Stimulated activated CD8-positive, alpha-beta memory T cell treated with anti-CD3 and anti-CD28 coated beads, Interleukin-4, amount 100 ng/mL, for 24 hours (primary cell): ENCODE data around the gene YY1.
"Not testable (repeated sequence)": the region's sequence is repeated elsewhere in the genome, so short reads cannot be mapped to it uniquely, and the experiment has no call there.

Source experiments
- DNase-seq: peaks from one replicate; pipeline ENCODE4 v3.0.0-alpha.2; 2020; ENCODE audit warnings: low read depth

The YY1 gene

DNA sequence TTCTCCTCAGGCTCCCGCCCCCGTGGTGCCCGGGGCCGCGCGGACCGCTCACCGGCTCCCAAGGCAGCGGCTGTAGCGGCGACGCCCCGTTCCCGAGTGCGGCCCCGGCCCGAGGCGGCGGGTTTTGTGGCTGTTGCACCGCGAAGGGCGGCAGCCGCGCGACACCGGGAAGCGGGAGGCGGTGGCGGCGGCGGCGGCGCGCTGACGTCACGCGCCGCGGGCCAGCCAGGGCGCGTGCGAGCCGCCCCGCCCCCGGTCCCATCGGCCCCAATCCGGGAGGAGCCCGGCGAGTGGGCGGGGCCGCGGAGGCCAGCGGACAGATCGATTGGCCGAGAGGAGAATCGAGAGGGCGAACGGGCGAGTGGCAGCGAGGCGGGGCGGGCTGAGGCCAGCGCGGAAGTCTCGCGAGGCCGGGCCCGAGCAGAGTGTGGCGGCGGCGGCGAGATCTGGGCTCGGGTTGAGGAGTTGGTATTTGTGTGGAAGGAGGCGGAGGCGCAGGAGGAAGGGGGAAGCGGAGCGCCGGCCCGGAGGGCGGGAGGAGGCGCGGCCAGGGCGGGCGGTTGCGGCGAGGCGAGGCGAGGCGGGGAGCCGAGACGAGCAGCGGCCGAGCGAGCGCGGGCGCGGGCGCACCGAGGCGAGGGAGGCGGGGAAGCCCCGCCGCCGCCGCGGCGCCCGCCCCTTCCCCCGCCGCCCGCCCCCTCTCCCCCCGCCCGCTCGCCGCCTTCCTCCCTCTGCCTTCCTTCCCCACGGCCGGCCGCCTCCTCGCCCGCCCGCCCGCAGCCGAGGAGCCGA is at the start of gene YY1:
TSS of gene YY1 (plus strand) at position 726 of the 792 bp plus-strand sequence. CDS start 101 bp downstream, outside the sequence.
- DNase-seq: peak; percentile 99

DNA sequence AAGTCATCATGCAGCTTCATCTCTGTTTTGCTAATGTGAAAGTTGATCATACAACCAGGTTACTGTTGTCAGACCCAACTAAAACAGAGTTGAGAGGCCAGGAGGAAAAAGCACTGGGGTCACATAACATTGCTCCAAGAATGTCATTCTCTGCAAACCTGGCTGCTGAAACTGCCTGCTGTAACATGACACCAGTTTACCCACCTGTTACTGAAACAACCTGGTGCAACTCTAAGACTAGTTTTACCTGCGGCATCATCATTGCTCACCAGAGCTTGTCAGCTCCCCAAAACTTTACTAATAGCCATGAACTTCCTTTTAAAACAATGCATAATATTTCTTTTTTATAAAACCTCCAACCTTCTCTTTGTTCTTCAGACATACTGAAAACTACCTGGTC is 48.8 kb upstream of the YY1 start:
- no peak for DNase-seq

DNA sequence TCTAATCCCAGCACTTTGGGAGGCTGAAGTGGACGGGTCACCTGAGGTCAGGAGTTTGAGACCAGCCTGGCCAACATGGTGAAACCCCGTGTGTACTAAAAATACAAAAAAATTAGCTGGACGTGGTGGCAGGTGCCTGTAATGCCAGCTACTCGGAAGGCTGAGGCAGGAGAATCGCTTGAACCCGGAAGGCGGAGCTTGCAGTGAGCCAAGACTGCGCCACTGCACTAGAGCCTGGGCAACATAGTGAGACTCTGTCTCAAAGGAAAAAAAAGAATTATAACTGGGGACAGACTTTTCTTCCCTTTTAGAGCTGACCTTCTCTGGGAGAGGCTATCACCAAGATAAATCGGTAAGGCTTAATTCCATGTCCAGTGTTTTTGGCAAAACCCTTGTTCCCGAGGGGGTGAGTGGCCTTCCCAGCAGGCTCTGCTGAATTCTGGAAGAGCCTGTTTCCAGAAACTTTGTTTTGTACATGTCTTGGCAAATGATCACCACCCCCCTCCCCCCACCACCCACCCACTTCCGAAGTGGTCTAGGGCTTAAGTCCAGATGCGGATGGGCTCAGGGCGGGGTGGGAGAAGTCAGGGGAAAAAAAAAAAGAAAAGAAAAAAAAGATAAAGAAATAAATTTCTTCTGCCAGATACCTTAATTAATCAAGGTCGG is 47.2 kb upstream of the YY1 start:
- DNase-seq: no peak

DNA sequence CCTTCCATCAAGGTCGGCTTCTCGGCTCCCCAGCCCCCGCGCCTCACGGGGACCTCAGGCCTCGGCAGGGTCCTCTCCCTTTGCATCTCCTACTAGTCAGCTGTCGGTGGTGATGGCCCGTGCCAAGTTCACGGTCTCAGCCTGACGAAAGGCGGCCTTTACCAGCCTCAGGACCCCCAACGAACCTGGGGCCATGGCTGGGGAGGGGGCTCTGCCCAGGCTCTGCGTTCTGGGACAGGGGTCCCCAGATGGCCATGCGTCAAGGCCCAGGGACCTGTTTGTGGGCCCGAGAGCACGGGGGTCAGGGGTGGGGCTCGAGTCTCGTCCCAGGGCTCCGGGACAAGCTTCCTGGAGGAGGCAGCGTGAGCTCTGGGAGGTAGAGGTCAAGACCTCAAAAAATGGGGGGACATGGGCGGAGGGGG is 46.7 kb upstream of the YY1 start:
- DNase-seq: no peak

DNA sequence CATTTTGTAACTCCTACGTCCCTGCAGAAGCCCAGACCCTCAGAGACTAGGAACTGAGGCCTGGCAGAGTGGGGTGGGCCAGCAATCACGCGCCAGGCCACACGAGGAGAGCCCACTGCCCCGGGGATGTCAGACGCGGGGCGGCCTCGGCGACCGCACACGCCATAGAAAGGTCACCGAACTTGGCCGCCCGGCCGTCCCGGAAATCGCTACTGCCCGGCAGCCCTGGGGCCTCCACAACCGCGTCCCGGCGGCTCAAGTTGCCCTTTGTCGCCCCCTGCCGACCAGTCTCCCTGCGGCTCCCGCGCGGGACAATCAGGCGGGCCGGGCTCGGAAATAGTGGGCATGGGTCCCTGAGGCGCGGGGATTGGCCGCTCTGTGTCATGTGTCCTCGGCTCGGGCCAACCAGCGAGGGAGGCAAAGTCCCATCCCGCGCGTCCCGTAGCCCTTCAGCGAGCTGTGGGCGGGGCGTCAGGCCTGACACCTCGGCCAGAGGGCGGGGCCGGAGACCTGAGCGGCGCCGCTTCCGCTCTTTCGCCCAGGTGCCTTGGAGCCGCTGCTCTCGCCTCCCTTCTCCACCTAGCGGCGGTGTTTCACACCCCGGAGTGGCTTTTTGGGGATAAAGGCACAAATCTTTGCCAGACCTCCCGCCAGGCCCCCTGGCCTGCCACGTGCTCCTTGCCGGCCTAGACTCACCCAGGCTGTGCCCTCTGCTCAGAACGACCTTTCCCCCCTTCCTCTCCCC is 46.1 kb upstream of the YY1 start:
- peak; percentile 99 for DNase-seq

DNA sequence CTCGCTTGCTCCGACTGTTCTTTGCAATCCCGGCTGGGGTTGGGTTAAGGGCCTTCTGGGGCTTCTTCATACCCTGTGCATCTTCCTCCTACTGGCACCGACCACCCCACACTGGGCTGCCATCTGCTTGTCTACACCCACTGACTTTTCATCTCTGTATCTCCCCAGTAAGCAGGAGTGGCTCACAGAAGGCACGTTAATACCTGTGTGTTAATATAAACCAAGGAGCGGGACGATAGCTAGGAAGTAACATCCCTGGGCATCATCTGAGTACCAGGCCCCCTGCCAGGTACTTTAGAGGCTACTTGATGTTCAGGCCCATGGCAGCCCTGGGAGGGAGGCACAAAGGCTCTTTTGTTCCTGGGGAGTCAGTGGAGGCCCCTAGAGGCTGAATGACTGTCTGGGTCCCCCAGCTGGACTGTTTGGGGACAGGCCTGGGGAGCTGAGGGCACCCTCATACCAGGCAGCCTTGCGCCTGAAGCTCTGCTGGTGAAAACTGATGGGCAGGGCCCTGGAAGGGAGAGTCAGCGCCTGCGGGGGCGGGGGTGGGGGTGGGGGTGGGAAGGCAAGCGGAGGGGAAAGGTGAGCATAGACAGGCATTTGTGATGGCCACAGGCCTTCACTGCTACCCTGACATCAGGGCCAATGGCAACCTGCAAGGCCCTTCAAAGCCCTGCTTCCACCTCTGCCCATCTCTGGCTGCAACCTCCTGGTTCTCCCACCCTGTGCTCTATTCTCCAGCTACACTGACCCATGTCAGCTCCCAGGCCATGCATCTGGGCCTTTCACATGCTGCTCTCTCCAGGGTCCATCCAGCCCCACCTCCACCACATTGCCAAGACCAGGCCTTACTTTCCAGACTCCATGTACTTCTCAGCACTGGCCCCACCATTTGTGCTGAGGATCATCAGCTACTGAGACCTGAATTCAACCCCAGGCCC is 45.3 kb upstream of the YY1 start:
- DNase-seq: no peak

DNA sequence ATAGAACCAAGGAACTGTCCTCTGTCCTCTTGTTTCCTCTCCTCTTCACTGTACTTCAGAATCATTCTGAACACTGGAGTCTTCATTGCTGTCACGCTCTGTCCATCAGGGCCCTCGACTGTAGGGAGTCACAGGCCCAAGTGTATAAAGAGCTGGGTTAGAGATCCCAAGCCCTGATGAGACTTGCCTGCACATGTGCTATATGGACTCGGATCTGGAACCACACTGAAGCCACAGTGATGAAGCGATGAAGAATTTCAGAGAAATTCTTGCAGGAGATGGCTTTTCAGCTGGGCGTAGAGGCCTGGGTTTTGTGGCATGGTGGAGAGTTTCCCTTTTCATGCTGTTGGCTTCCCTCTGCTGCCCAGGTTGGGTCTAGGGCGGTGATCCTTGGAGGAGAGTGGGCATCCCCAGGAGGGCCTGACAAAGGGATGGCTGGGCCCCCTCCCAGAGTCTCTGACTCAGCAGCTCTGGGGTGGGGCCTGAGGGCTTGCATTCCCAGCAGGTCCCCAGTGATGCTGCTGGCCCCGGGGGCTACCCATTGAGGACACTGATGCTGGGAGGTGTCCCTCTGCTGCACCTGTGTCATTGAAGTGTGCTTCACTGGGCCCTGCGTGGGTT is 39.6 kb upstream of the YY1 start:
- no peak for DNase-seq

DNA sequence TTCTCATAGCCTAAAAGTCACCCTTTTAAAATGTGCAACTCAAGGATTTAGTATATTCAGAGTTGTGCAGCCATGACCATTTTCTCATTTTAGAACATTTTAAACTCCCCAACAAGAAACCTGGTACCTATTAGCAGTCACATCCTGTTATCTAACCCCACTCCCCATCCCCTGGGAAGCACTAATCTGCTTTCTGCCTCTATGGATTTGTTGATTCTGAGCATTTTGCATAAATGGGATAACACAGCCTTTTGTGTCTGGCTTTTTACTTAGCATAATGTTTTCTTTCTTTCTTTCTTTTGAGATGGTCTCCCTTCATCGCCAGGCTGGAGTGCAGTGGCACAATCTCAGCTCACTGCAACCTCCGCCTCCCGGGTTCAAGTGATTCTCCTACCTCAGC is 38.6 kb upstream of the YY1 start:
- no peak for DNase-seq

DNA sequence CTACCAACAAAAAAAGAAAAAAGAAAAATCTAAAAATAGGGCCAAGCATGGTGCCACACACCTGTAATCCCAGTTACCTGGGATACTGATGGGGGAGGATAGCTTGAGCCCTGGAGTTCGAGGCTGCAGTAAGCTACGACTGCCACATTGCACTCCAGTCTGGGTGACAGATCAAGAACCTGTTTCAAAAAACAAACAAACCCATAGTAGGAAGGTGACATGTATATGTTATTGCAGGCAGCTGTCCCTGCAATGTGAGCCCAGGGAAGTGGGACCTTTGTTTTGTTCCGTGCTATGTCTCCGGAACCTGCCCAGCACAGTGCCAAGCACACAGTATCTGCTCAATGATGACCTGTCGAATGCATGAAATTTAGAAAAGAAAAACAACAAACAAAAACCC is 37.2 kb upstream of the YY1 start:
- no peak for DNase-seq

DNA sequence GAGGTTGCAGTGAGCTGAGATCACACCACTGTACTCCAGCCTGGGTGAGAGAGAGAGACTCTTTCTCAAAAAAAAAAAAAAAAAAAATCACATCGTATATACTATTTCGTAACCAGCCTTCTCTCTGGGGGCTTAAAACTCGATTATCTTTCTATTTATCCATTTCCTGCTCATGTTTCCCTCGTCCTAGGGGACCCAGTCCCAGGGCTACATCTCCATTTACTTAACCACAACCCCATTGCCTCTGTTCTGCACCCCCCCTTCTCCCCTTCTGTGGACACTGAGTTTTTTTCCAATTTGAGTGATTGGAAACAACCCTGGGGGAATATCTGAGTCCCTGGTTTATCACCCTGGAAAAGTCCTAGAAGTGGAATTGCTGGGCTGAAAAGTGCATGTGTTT is 36.2 kb upstream of the YY1 start:
- DNase-seq: no peak

DNA sequence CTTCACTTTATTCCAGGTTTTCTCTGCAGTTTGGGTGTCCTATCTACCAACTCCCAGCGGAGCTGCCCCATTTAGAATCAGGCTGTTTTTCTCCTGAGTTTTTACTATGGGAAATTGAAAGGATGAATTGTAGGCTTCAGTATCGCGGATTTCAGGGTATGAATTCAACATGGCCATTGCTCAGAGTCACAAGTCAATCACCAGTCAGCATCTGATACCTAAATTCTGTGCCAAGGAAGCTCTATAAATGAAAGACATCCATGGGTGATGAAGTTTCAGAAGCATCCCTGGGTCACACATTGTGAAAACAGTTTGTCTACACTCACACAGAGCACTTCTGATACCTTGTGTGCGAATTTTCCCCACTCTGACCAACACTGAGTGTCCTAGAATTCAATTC is 35.8 kb upstream of the YY1 start:
- no peak for DNase-seq

DNA sequence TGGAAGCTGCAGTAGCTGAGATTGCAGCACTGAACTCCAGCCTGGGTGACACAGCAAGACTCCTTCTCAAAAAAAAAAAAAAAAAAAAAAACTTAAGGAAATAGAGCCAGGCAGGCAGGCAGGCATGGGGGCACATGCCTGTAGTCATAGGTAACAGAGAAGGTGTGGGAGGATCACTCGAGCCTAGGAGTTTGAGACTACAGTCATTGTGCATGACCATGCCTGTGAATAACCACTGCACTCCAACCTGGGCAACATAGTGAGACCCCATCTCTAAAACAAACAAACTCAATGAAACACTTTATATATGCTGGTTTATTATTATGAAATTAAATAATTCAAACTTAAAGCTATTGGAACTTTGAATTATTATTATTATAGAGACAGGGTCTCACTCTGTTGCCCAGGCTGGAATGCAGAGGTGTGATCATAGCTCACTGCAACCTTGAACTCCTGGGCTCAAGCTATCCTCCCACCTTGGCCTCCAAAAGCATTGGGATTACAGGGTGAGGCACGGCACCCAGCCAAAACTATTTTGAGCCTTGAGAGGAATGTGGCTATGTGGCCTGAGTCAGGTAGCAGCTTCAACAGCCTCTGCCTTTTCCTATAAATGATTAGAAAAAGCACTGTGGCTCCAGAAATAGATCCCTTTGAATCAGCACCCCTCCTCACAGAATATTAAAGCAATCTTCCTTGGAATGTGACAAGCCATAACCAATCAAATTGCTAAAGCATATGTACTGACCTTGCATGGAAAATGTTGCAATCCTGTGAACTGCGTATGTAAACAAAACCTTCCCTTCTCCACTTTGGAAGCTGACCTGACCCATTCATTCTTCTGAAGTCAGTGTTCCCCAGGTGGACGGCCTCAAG is 34.7 kb upstream of the YY1 start:
- no peak for DNase-seq

DNA sequence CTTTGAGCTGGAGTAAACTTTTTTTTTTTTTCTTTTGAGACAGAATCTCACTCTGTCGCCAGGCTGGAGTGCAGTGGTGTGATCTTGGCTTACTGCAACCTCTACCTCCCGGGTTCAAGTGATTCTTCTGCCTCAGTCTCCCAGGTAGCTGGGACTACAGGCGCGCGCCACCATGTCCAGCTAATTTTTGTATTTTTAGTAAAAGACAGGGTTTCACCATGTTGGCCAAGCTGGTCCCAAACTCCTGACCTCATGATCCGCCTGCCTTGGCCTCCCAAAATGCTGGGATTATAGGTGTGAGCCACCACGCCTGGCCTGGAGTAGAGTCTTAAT is 34.1 kb upstream of the YY1 start:
- DNase-seq: not testable (repeated sequence)

DNA sequence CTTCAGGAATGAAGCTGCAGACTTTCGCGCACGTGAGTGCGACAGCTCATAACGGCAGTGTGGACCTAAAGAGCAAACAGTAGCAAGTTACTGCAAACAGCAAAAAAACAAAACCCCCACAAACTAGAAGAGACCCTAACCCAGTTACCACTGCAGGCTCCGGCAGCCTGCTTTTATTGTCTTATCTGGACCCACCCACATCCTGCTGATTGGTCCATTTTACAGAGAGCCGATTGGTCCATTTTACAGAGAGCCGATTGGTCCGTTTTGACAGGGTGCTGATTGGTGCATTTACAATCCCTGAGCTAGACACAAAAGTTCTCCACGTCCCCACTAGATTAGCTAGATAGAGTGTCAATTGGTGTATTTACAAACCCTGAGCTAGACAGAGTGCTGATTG is 31.4 kb upstream of the YY1 start:
- DNase-seq: not testable (repeated sequence)

DNA sequence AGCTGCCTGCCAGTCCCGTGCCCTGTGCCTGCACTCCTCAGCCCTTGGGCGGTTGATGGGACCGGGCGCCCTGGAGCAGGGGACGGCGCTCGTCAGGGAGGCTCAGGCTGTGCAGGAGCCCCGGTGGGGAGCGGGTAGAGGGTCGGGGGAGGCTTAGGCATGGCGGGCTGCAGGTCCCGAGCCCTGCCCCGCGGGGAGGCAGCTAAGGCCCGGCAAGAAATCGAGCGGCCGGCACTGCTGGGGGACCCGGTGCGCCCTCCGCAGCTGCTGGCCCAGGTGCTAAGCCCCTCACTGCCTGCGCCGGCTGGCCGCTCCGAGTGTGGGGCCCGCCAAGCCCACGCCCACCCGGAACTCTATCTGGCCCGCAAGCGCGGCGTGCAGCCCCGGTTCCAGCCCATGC is 30.8 kb upstream of the YY1 start:
- not testable (repeated sequence) for DNase-seq

DNA sequence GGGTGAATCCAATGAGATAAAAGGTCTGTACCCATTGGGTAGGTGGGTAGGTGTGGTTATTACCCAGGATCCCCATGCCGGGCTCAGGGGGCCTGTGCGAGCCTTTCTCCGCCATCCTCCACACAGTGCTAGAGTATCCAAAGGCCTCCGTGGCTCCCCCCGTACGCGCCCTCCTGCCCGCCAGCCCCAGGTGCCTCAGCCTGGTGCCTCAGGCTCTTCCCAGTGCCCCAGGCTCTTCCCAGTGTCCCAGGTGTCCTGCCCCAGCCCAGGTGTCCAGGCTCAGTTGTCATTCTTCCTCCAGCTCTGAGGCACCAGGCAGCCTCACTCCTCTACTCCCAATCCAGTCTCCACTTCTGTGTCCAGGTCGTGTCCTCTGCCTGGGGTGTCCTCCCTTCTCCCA is 27.6 kb upstream of the YY1 start:
- DNase-seq: no peak

DNA sequence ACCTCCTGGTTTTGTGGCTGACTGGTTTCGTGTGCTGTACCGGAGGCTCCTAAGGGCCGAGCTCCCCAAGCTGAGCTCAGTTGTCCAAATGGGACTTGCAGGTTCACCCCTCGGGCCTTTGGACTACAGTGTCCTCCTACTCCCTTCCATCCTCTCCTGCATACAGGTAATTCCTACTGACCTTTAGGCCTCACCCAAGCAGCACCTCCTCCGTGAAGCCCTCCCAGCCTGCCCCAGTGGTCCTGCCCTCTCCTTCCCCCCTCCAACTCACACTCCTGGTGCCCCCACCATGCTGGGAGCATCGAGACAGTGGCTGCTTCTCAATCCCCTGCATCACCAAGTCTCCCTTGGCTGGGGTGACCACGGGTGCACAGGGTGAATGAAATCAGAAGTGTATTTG is 27.1 kb upstream of the YY1 start:
- DNase-seq: no peak

DNA sequence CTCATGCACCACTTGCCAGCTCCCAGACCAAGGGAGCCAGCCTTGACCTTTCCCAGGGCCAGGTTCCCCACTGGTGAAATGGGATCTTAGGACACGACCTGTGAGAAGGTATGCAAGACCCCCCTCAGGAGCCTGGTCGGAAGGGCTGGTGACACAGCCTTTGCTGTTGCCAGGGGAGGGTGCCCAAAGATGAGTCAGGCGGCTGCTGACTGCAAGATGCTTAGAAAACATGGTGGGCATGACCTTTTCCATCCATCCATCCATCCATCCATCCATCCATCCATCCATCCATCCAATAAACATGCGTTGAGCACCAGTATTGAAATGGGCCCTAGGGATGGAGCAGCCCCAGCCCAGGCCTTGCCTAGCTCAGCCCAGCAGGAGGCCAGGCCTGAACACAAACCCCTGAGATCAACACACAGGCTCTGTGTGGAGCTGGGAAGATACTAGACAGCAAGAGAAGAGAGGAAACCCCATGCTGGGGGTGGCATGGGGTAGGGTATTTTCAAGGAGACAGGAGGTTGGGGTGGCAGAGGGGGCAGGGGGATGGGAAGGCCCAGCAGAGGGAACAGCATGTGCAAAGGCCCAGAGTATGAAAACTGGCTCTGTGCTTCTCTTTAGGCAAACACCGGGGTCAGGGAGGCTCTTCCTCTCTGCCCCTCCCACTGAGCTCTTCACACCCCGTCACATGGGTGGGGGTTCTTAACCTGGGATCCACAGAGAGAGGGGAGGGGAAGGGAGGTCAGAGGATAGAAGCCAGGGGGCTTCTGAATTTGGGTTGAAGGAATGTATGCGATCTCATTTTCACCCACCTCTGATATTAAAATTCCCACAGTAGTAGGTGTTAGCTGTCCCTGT is 26.2 kb upstream of the YY1 start:
- no peak for DNase-seq

DNA sequence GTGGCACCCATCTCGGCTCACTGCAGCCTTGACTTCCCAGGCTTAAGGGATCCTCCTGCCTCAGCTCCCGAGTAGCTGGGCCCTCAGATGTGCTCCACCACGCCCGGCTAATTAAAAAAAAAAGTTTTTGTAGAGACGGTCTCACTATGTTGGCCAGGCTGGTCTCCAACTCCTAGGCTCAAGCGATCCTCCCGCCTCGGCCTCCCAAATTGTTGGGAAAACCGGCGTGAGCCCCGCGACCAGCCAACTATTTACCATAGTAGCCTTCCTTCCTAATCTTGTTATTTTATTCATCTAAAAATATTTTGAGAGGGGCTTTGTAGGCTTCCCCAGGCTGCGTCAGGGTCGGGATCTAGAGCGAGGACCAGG is 25.4 kb upstream of the YY1 start:
- DNase-seq: no peak
